ENCODE results near the gene TUBA3E.
"Not testable (repeated sequence)": the region's sequence is repeated elsewhere in the genome, so short reads cannot be mapped to it uniquely, and the experiment has no call there.

The TUBA3E gene

GRCh38 chr2:130191319-130191718 lies 6.9 kb downstream of the TUBA3E start:
- not testable (repeated sequence) for DNase-seq (ENCODE audit: low spot score)

GRCh38 chr2:130190237-130190636 lies 8.0 kb downstream of the TUBA3E start:
- no peak for DNase-seq (ENCODE audit: low spot score)

- DNase-seq (ENCODE audit: low spot score) = not testable (repeated sequence)
These were observed 9.3 kb downstream of the TUBA3E start for GRCh38 chr2:130188958-130189357.

- DNase-seq (ENCODE audit: low spot score) = not testable (repeated sequence)
These were observed 10.1 kb downstream of the TUBA3E start for GRCh38 chr2:130187859-130188792.

- no peak for DNase-seq (ENCODE audit: low spot score)
These were observed 11.0 kb downstream of the TUBA3E start for GRCh38 chr2:130187268-130187667.

- no peak for DNase-seq (ENCODE audit: low spot score)
These were observed 11.8 kb downstream of the TUBA3E start for GRCh38 chr2:130186391-130186790.

- no peak for DNase-seq (ENCODE audit: low spot score)
These were observed 12.3 kb downstream of the TUBA3E start for GRCh38 chr2:130185896-130186295.

- DNase-seq (ENCODE audit: low spot score) = no peak
These were observed 12.8 kb downstream of the TUBA3E start for GRCh38 chr2:130185436-130185835.

- no peak for DNase-seq (ENCODE audit: low spot score)
These were observed 14.5 kb downstream of the TUBA3E start for GRCh38 chr2:130183512-130184373.

- DNase-seq (ENCODE audit: low spot score) = not testable (repeated sequence)
These were observed 15.3 kb downstream of the TUBA3E start for GRCh38 chr2:130182826-130183511.

- DNase-seq (ENCODE audit: low spot score) = peak; percentile 84
These were observed 16.2 kb downstream of the TUBA3E start, which contains the start of gene MZT2B for GRCh38 chr2:130181880-130182682. Gene MZT2B (plus strand): TSS chr2:130182262. CDS start chr2:130182283, 21 bp downstream.

GRCh38 chr2:130181325-130181879 lies 16.8 kb downstream of the TUBA3E start, which contains the start of gene SMPD4:
Gene SMPD4 (minus strand): TSS chr2:130181602. CDS start chr2:130176592, 5,010 bp downstream.
- DNase-seq (ENCODE audit: low spot score) = peak; percentile 95

- not testable (repeated sequence) for DNase-seq (ENCODE audit: low spot score)
These were observed 17.6 kb downstream of the TUBA3E start for GRCh38 chr2:130180404-130181324.

- DNase-seq (ENCODE audit: low spot score) = not testable (repeated sequence)
These were observed 23.4 kb downstream of the TUBA3E start for GRCh38 chr2:130174866-130175265.

GRCh38 chr2:130169896-130170295 lies 28.3 kb downstream of the TUBA3E start:
- no peak for DNase-seq (ENCODE audit: low spot score)

- DNase-seq (ENCODE audit: low spot score) = not testable (repeated sequence)
These were observed 29.1 kb downstream of the TUBA3E start for GRCh38 chr2:130169163-130169562.

- DNase-seq (ENCODE audit: low spot score) = not testable (repeated sequence)
These were observed 31.6 kb downstream of the TUBA3E start for GRCh38 chr2:130166611-130167010.

GRCh38 chr2:130165293-130166016 lies 32.8 kb downstream of the TUBA3E start:
- no peak for DNase-seq (ENCODE audit: low spot score)

GRCh38 chr2:130162968-130163367 lies 35.3 kb downstream of the TUBA3E start:
- DNase-seq (ENCODE audit: low spot score) = no peak
